ENCODE measurements around the gene KCNA10. TPM values are rescaled to one million over a fixed set of nuclear protein-coding genes. Genes with fewer than 3 reads are reported as not detected.
"Not testable (repeated sequence)": the region's sequence is repeated elsewhere in the genome, so short reads cannot be mapped to it uniquely, and the experiment has no call there.

KCNA10 gene
- total and polyA plus RNA-seq, 2 of the 13 experiments (the other 11 are each of a cell fraction or from before 2014, with no cell fraction given) = not detected

DNA sequence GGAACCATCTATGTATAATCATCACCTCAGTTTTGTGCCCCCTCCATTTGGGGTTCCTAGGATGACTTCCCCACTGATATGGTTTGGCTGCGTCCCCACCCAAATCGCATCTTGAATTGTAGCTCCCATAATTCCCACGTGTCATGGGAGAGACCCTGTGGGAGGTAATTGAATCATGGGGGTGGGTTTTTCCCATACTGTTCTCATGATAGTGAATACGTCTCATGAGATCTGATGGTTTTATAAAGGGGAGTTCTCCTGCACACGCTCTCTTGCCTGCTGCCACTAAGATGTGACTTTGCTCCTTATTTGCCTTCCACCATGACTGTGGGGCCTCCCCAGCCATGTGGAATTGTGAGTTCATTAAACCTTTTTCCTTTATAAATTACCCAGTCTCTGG lies 8.1 kb downstream of the KCNA10 start:
- H3K27ac ChIP-seq (ENCODE audit: extremely low read length, insufficient read depth, low read length); FAIRE-seq; CTCF ChIA-PET (ENCODE audit: low intra/inter-chr PET ratio, low total read pairs); DNase-seq (ENCODE audit: low spot score); intact Hi-C loops (cut with micrococcal nuclease; ENCODE audit: unreplicated experiment); H3K4me3 ChIP-seq (replicated peaks in 1 of 3; ENCODE audit: insufficient read depth in 1 of 3, low read depth in 2 of 3, low read length in 3 of 3); in situ Hi-C loops (cut with HindIII; ENCODE audit: extremely low pct_ligation_motif_present, low pct_unique_long_range_greater_than_20kb); H2AFZ ChIP-seq (ENCODE audit: low read length); H3K27me3 ChIP-seq (ENCODE audit: control insufficient read depth in 1 of 2, insufficient read depth in 2 of 2, low read length in 2 of 2); H3K9ac ChIP-seq (ENCODE audit: insufficient read depth, low read depth, low read length); H3K4me1 ChIP-seq (ENCODE audit: insufficient read depth, low read length); BruUV-seq (replicated peaks); ATAC-seq; H3K36me3 ChIP-seq (replicated peaks in 1 of 2; ENCODE audit: control insufficient read depth in 1 of 2, insufficient read depth in 2 of 2, low read length in 2 of 2); H3K79me2 ChIP-seq (ENCODE audit: insufficient read depth, low read length); H4K20me1 ChIP-seq (ENCODE audit: insufficient read depth, low read length); H3K4me2 ChIP-seq (ENCODE audit: low read depth, low read length); H3K9me3 ChIP-seq (ENCODE audit: low read length); POLR2A ChIA-PET: not testable (repeated sequence)
- 68% methylated on average over 5 of the region's 5 CpGs for WGBS (ENCODE audit: low lambda C conversion rate)

DNA sequence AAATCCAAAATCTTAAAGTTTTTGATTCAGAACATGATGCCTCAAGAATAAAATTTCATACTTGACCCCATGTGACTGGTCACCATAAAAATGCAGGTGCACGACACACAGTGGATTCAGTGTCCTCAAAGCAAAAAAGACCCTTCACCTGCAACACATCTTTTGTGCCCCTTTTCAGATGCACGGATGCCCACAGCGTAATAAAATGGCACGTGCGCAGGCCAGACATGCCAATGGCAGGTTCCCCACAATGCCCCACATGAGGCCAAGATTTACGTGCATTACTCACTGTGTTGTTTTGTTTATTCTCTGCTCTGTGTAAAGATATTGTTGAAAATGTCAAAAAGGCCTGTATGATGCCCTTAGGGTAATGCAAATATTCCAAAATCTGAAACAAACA lies 9.3 kb downstream of the KCNA10 start:
- Histone ChIP-seq H3K4me2 (ENCODE audit: low read depth, low read length) (no peak overlapping the region), H4K20me1 (ENCODE audit: insufficient read depth, low read length) (no peaks in the 10 kb centered on the region), H3K4me3 (replicated peaks in 1 of 3; ENCODE audit: insufficient read depth in 1 of 3, low read depth in 2 of 3, low read length in 3 of 3) (no peak overlapping the region), H3K9ac (ENCODE audit: insufficient read depth, low read depth, low read length) (no peak overlapping the region), H2AFZ (ENCODE audit: low read length) (no peak overlapping the region), H3K27ac (ENCODE audit: extremely low read length, insufficient read depth, low read length) (no peak overlapping the region), H3K36me3 (replicated peaks in 1 of 2; ENCODE audit: control insufficient read depth in 1 of 2, insufficient read depth in 2 of 2, low read length in 2 of 2) (no peaks in the 10 kb centered on the region), H3K27me3 (ENCODE audit: control insufficient read depth in 1 of 2, insufficient read depth in 2 of 2, low read length in 2 of 2) (no peaks in the 10 kb centered on the region; a peak in 3 of 5 replicates), H3K9me3 (ENCODE audit: low read length) (no peaks in the 10 kb centered on the region), H3K79me2 (ENCODE audit: insufficient read depth, low read length) (no peaks in the 10 kb centered on the region), H3K4me1 (ENCODE audit: insufficient read depth, low read length) (no peaks in the 10 kb centered on the region)
- no peak for TF ChIP-seq RBAK (CRISPR knock-in tag; IDR thresholded peaks at IDR 0.05)
- TF ChIP-seq ZSCAN29 (CRISPR knock-in tag; conservative IDR thresholded peaks at IDR 0.05) = no peak
- no peak for TF ChIP-seq ZNF234 (CRISPR knock-in tag; conservative IDR thresholded peaks at IDR 0.05)
- no peak for TF ChIP-seq SOX13 (IDR thresholded peaks at IDR 0.05)
- no peak for TF ChIP-seq SOX13 (CRISPR knock-in tag; conservative IDR thresholded peaks at IDR 0.05 in 1 of 2, IDR thresholded peaks at IDR 0.05 in 1 of 2)
- no peak for TF ChIP-seq ZNF431 (CRISPR knock-in tag; IDR thresholded peaks at IDR 0.05; ENCODE audit: borderline replicate concordance, low read depth)
- TF ChIP-seq DNMT1 (CRISPR knock-in tag; IDR thresholded peaks at IDR 0.05) = no peak
- no peak for TF ChIP-seq POLR2A (IDR thresholded peaks at IDR 0.05; ENCODE audit: insufficient read depth in 1 of 2, low read depth in 2 of 2, low read length in 2 of 2)
- in situ Hi-C loops (cut with HindIII; ENCODE audit: extremely low pct_ligation_motif_present, low pct_unique_long_range_greater_than_20kb) = no loop called here
- no TSS peak for BruUV-seq (replicated peaks)
- ATAC-seq (no peak), DNase-seq (ENCODE audit: low spot score) (no peak), FAIRE-seq (no peak)
- ChIA-PET POLR2A (no interaction called here), CTCF (ENCODE audit: low intra/inter-chr PET ratio, low total read pairs) (no interaction called here)
- 60% methylated on average over 6 of the region's 6 CpGs for WGBS (ENCODE audit: low lambda C conversion rate)
- intact Hi-C loops (cut with micrococcal nuclease; ENCODE audit: unreplicated experiment) = no loop called here

Data from HepG2 (cell line).